Fibroblast of villous mesenchyme (primary cell): Measurements from ENCODE around the gene UBAC1. TPM values are rescaled to one million over a fixed set of nuclear protein-coding genes. Genes with fewer than 3 reads are reported as not detected.

Experiments
- DNase-seq: peaks from one replicate; pipeline ENCODE4 v3.0.0-alpha.2; 2010; ENCODE audit warnings: low read depth
- H3K4me3 ChIP-seq: 2 replicates; pipeline ENCODE4 v1.5.1; 2011; ENCODE audit warnings: low read depth, mild to moderate bottlenecking, low read length
- total RNA-seq: library from RNA; depleted of rRNA; stranded (reverse); fragments of >200 nt; gene quantifications from 2 replicates; pipeline ENCODE4 v1.2.3, GENCODE V29; 2012
- TF ChIP-seq, protein P1 (sequence below): IDR thresholded peaks from 2 replicates; pipeline ENCODE4 v1.5.1; 2012; ENCODE audit warnings: low read depth, mild to moderate bottlenecking, low read length; ENCODE audit not compliant: insufficient read depth

The UBAC1 gene
- total RNA-seq, 1 donor: 27.6 TPM

DNA sequence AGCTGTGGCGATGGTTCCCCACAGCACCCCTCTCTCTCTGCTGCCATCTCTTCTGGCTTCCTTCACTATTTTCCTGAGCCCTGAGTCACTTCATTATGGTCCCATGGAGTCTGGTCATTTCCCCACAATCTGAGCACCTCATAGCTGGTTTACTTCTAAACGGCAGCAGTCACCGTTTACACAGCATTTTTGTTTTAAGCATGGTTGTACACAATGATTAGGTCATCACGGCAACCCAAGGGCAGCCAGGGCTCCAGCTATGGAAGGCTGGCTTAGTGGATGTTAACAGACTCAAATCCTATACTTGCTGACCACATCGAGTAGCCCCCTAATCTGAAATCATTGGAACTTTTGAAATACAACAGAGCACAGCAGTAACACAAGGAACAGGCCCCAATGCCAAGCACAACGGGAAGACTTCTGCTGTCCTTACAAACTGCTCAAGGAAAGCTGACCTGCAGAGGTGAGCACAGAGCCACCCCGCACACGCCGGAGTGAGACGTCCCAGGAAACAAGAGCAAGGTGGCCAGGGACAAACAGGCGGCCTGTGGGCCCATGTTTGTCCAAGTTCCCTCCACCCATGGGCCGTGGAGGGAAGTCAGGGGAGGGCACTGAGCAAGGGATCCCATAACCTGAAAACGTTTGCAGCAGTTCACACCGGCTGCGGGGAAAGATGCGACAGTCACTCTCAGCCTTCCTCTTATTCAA lies 76.7 kb downstream of the UBAC1 start:
- H3K4me3 ChIP-seq: no peak overlapping the region
- TF ChIP-seq, protein P1, sequence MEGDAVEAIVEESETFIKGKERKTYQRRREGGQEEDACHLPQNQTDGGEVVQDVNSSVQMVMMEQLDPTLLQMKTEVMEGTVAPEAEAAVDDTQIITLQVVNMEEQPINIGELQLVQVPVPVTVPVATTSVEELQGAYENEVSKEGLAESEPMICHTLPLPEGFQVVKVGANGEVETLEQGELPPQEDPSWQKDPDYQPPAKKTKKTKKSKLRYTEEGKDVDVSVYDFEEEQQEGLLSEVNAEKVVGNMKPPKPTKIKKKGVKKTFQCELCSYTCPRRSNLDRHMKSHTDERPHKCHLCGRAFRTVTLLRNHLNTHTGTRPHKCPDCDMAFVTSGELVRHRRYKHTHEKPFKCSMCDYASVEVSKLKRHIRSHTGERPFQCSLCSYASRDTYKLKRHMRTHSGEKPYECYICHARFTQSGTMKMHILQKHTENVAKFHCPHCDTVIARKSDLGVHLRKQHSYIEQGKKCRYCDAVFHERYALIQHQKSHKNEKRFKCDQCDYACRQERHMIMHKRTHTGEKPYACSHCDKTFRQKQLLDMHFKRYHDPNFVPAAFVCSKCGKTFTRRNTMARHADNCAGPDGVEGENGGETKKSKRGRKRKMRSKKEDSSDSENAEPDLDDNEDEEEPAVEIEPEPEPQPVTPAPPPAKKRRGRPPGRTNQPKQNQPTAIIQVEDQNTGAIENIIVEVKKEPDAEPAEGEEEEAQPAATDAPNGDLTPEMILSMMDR: no peak
- DNase-seq: peak; percentile 70

DNA sequence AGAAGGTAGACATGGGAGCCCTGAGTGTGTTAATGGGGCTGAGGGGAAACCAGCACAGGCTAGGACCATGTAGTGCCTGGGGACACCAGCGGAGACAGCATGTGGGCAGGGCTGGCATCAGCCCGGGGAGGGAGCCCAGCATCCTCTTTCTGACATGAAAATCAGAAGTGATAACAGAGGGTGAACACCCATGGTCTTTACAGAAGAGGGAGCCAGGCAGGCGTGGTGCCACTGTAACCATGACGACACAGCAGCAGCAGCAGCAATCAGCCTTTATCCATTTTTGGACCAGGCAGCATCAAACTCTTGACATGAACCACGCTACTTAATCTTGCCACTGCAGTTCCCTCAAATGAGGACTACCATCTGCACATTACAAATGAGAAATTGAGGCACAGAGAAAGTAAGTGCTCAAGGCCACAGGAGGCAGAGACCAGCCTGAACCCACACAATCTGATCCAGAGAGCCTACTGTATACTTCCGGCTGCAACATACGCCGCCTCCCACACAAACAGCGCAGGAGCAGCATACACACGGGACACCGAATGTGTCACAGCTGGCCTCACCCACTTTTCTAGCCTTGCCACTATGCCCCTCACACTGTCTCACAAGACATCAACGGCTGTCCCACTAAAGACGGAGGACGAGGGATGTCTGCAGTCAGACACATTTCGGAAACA lies 77.6 kb downstream of the UBAC1 start:
- TF ChIP-seq, protein P1: no peak
- DNase-seq: no peak

More for the DNA sequence above, 77.6 kb downstream of the UBAC1 start:
- no peak overlapping the region for H3K4me3 ChIP-seq

Other genes with a start within 250 kb of the UBAC1 start
- 23.7 and 26.1 TPM in 2 replicates for gene CAMSAP1, start 53.8 kb downstream of the UBAC1 start, total RNA-seq
- gene NACC2, start 133.9 kb upstream of the UBAC1 start, total RNA-seq: 30.3 and 34.1 TPM in 2 replicates
- gene TMEM250, start 157.5 kb upstream of the UBAC1 start, total RNA-seq: 39.0 and 39.7 TPM in 2 replicates
- gene LHX3, start 243.8 kb upstream of the UBAC1 start, total RNA-seq: not detected in 2 replicates